Adrenal gland (tissue), 12 donors: ENCODE measurements around the gene SERPINE2. TPM values are rescaled to one million over a fixed set of nuclear protein-coding genes. Genes with fewer than 3 reads are reported as not detected.

Experiments
- DNase-seq, 7 donors: peaks; one replicate each; pipeline ENCODE4 v3.0.0-alpha.2; 2019 to 2020
- H3K27ac ChIP-seq, 5 donors: fragments of 200-600 bp; sonication (generic) in 4 of 5; 1 replicate in 3 of 5; 2 replicates in 2 of 5; pipeline versions ENCODE4 v1.5.1 to v1.8.0; 2016 to 2020; ENCODE audit warnings: mild to moderate bottlenecking in 1 of 5
- H3K27me3 ChIP-seq: fragments of 200-600 bp; 2 replicates; pipeline ENCODE4 v1.8.0; 2021
- H3K36me3 ChIP-seq, 2 donors: fragments of 200-600 bp; replicated peaks in 1 of 2; 1 replicate in 1 of 2; 2 replicates in 1 of 2; pipeline versions ENCODE4 v1.5.1 to v1.8.0; 2018 to 2022
- H3K4me1 ChIP-seq, 2 donors: fragments of 200-600 bp; replicated peaks in 1 of 2; 1 replicate in 1 of 2; 2 replicates in 1 of 2; pipeline versions ENCODE4 v1.5.1 to v1.8.0; 2018 to 2021
- H3K4me3 ChIP-seq, 4 donors: fragments of 200-600 bp; sonication (generic) in 3 of 4; one replicate each; pipeline ENCODE4 v1.5.1; 2016 to 2018
- H3K9me3 ChIP-seq, 3 donors: fragments of 200-600 bp; sonication (generic) in 1 of 3; replicated peaks in 1 of 3; 1 replicate in 2 of 3; 2 replicates in 1 of 3; pipeline versions ENCODE4 v1.5.1 to v1.8.0; 2016 to 2021
- CTCF ChIP-seq, 6 experiments: fragments of 450-650 bp in 4 of 6; fragments of 200-600 bp in 2 of 6; sonication (generic) in 1 of 6; IDR thresholded peaks; 1 replicate in 5 of 6; 2 replicates in 1 of 6; pipeline versions ENCODE4 v1.5.1 to v1.8.0; 2016 to 2021; ENCODE audit warnings: antibody characterized with exemption in 6 of 6, mild to moderate bottlenecking in 2 of 6, moderate library complexity in 1 of 6
- POLR2A ChIP-seq, 2 donors: fragments of 450-650 bp; IDR thresholded peaks; one replicate each; pipeline ENCODE4 v1.6.1; 2017; ENCODE audit warnings: antibody characterized with exemption in 2 of 2, mild to moderate bottlenecking in 2 of 2, moderate library complexity in 1 of 2
- WGBS, 4 donors: extraction: QIAGEN DNeasy Blood & Tissue Kit in 2 of 4; methylation state at CpG; one replicate each; pipeline versions ENCODE4 v1.1.5 to v1.1.7; 2013 to 2017; 5-methylcytosine and 5-hydroxymethylcytosine counted together
- intact Hi-C, 2 donors: fragments of 100-400 bp; cut with DNase I; formaldehyde crosslinking; loops; one replicate each; pipeline versions ENCODE4 v1.14.1 to v1.15.0; 2022 to 2023
- polyA plus RNA-seq, 3 donors: library from polyadenylated mRNA; stranded (reverse); fragments of 200-250 nt in 2 of 3; fragments of 350-450 nt in 1 of 3; fragmentation: Illumina TruSeq in 1 of 3; extraction: RNeasy Lipid Tissue Mini Kit (QIAGEN cat#74804) in 1 of 3; gene quantifications; one replicate each; pipeline ENCODE4 v1.2.3, GENCODE V29; 2013 to 2014
- total RNA-seq, 9 donors: library from RNA; depleted of rRNA in 4 of 9; stranded (reverse); fragments of >200 nt in 4 of 9; fragments of 120-200 nt in 1 of 9; fragmentation: NEBNext Ultra II Directional in 1 of 9; extraction: Animal tissue kit (Norgen Biotek cat#: 25700) in 1 of 9; gene quantifications; one replicate each; pipeline versions ENCODE4 v1.1.0 to v1.2.4, GENCODE V29; 2013 to 2023
- donor health status: healthy with polysubstance abuse.
- donor health status: Bipolar disorder and iron deficiency.
- donor health status: DM: yes; HTN: yes; CAD: no.
- donor health status: DM: no; HTN: no; CAD: no.
- donor health status: DM: no; HTN: no; CAD: no.
- donor health status: DM: yes; HTN: yes; CAD: no.

Gene SERPINE2
- total and polyA plus RNA-seq, 12 donors = 6.2 to 61.6 (median 16.0) TPM

- Histone ChIP-seq H3K4me1 (no peaks in the 10 kb centered on the region), H3K27ac (no peak overlapping the region), H3K27me3 (no peaks in the 10 kb centered on the region), H3K4me3 (no peak overlapping the region), H3K9me3 (no peaks in the 10 kb centered on the region), H3K36me3 (no peaks in the 10 kb centered on the region)
- TF ChIP-seq POLR2A (IDR thresholded peaks at IDR 0.05) = no peak
- no peak for TF ChIP-seq CTCF (IDR thresholded peaks at IDR 0.05)
- WGBS, 4 donors = 62 to 72% (median 68%) methylated on average over 5 of the region's 5 CpGs
- DNase-seq = no peak
- intact Hi-C loops = no loop called here
Measured at GRCh38 chr2:224077773-224078507, 38.9 kb upstream of the SERPINE2 start.

- Histone ChIP-seq H3K4me3 (no peak overlapping the region), H3K36me3 (no peaks in the 10 kb centered on the region), H3K27ac (no peak overlapping the region), H3K9me3 (no peaks in the 10 kb centered on the region), H3K27me3 (no peaks in the 10 kb centered on the region), H3K4me1 (no peaks in the 10 kb centered on the region)
- TF ChIP-seq CTCF (IDR thresholded peaks at IDR 0.05) (no peak), POLR2A (IDR thresholded peaks at IDR 0.05) (no peak)
- 76 to 94% (median 91%) methylated on average over 3 of the region's 3 CpGs for WGBS, 4 donors
- DNase-seq = no peak
- intact Hi-C loops = no loop called here
Measured at GRCh38 chr2:224075588-224075987, 36.5 kb upstream of the SERPINE2 start.

GRCh38 chr2:224073676-224074075 is 34.6 kb upstream of the SERPINE2 start:
- no peak for DNase-seq
- WGBS, 4 donors = 61 to 88% (median 73%) methylated on average over 1 to 3 of the region's 3 CpGs

More at GRCh38 chr2:224073676-224074075, 34.6 kb upstream of the SERPINE2 start:
- TF ChIP-seq CTCF (IDR thresholded peaks at IDR 0.05) = no peak
- Histone ChIP-seq H3K27me3 (no peaks in the 10 kb centered on the region), H3K27ac (no peak overlapping the region), H3K9me3 (no peaks in the 10 kb centered on the region), H3K4me3 (no peak overlapping the region), H3K36me3 (no peaks in the 10 kb centered on the region), H3K4me1 (no peaks in the 10 kb centered on the region)
- intact Hi-C loops = no loop called here
